K562 (cell line): Measurements from ENCODE around the gene TYRO3. TPM values are rescaled to one million over a fixed set of nuclear protein-coding genes. Genes with fewer than 3 reads are reported as not detected.

Source experiments
- HMG20B ChIP-seq: fragments of 250-450 bp; sonication (Bioruptor Pico); IDR thresholded peaks from 2 replicates; pipeline ENCODE4 v1.5.0; 2021; ENCODE audit warnings: mild to moderate bottlenecking
- TAF15 ChIP-seq: fragments of 200-400 bp; formaldehyde crosslinking; IDR thresholded peaks from 2 replicates; pipeline ENCODE4 v1.6.1; 2017; ENCODE audit warnings: mild to moderate bottlenecking, low read depth, low read length, moderate library complexity
- ZZZ3 ChIP-seq: fragments of 450-650 bp; IDR thresholded peaks from 2 replicates; pipeline ENCODE4 v1.6.1; 2016; ENCODE audit warnings: antibody characterized with exemption, mild to moderate bottlenecking, moderate library complexity
- polyA plus RNA-seq, 8 experiments: library from polyadenylated mRNA; depleted of rRNA in 4 of 8; stranded (reverse) in 5 of 8; unstranded in 3 of 8; fragments of >200 nt; fragmentation: Nextera tagmentation in 2 of 8; fragmentation: Illumina TruSeq in 1 of 8; extraction: Ambion mirVana in 2 of 8; extraction: Trizol in 1 of 8; gene quantifications; 2 replicates each; pipeline versions ENCODE4 v1.2.1 to v1.2.3, GENCODE V29; 2011 to 2014; ENCODE audit warnings: inconsistent platforms in 1 of 8, missing spikeins in 1 of 8
- total RNA-seq, 7 experiments: library from RNA; depleted of rRNA in 6 of 7; stranded (reverse); fragments of >200 nt in 6 of 7; fragmentation: Illumina TruSeq in 2 of 7; extraction: Trizol in 2 of 7; gene quantifications; 2 replicates each; pipeline versions ENCODE4 v1.2.1 to v1.2.3, GENCODE V29; 2011 to 2021; ENCODE audit warnings: low replicate concordance in 1 of 7
- TF ChIP-seq, protein P1 (sequence below): fragments of 250-450 bp; sonication (Bioruptor Pico); IDR thresholded peaks from 2 replicates; pipeline ENCODE4 v1.4.0; 2020

TYRO3 gene
- total and polyA plus RNA-seq, 9 of the 15 experiments (the other 6 are each of a cell fraction or from before 2014, with no cell fraction given) = 2.6 to 39.6 (median 18.6) TPM

DNA sequence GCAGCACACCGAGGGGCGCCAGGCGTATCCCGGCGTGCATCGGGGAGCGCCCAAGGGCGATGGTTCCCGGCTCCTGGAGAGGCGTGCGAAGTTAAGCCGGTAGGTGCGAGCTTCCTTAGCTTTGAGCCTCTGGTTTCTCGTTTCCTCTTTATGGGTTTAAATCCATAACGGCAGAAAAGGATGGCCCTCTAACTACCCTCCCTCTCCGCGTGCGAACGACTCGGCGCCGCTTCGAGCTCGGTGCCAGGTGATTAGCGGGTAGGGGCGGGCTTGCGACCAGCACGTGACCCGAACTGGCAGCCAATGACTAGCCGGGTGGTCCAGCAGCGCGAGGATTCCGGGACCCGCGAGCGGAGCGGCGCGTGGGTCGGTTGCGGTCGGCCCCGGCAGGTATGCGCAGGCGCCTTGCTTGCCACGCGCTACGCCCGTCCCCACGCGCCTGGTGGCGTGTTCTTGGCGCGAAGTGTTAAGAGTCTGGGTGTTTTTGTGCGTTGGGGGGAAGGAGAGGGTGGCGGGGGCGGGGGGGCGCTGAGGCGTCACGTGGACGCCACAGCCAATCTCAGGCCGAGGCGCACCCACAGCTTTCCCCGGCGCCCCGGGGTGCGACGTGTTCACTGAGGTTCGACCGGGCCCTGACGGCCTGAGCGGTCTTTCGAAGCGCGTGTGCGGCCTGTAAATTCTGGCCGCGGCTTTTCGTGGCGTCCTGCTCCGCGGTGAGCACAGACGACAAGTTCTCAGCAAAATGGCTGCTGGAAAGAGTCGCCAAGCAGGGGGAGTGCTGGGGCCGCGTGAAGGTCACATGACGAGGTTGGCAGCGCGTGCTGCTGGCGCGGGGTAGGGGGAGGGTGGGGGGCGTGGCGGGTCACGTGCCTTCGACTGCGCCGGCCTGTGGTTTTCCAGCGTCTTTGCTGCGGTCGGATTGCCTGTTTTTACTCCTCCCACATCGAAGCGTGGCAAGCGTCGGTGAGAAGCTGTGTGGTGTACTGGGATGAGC, 62.5 kb downstream of the TYRO3 start (continued):
- TF ChIP-seq, protein P1, sequence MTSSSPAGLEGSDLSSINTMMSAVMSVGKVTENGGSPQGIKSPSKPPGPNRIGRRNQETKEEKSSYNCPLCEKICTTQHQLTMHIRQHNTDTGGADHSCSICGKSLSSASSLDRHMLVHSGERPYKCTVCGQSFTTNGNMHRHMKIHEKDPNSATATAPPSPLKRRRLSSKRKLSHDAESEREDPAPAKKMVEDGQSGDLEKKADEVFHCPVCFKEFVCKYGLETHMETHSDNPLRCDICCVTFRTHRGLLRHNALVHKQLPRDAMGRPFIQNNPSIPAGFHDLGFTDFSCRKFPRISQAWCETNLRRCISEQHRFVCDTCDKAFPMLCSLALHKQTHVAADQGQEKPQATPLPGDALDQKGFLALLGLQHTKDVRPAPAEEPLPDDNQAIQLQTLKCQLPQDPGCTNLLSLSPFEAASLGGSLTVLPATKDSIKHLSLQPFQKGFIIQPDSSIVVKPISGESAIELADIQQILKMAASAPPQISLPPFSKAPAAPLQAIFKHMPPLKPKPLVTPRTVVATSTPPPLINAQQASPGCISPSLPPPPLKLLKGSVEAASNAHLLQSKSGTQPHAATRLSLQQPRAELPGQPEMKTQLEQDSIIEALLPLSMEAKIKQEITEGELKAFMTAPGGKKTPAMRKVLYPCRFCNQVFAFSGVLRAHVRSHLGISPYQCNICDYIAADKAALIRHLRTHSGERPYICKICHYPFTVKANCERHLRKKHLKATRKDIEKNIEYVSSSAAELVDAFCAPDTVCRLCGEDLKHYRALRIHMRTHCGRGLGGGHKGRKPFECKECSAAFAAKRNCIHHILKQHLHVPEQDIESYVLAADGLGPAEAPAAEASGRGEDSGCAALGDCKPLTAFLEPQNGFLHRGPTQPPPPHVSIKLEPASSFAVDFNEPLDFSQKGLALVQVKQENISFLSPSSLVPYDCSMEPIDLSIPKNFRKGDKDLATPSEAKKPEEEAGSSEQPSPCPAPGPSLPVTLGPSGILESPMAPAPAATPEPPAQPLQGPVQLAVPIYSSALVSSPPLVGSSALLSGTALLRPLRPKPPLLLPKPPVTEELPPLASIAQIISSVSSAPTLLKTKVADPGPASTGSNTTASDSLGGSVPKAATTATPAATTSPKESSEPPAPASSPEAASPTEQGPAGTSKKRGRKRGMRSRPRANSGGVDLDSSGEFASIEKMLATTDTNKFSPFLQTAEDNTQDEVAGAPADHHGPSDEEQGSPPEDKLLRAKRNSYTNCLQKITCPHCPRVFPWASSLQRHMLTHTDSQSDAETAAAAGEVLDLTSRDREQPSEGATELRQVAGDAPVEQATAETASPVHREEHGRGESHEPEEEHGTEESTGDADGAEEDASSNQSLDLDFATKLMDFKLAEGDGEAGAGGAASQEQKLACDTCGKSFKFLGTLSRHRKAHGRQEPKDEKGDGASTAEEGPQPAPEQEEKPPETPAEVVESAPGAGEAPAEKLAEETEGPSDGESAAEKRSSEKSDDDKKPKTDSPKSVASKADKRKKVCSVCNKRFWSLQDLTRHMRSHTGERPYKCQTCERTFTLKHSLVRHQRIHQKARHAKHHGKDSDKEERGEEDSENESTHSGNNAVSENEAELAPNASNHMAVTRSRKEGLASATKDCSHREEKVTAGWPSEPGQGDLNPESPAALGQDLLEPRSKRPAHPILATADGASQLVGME = no peak
- TF ChIP-seq HMG20B = no peak
- TF ChIP-seq ZZZ3 = no peak
- no peak for TF ChIP-seq TAF15
